GM18498 (cell line): ENCODE results near the gene CFAP20DC.
A peak's percentile ranks its signal among the peaks of the same experiment; 100 is the strongest.
"Not testable (repeated sequence)": the region's sequence is repeated elsewhere in the genome, so short reads cannot be mapped to it uniquely, and the experiment has no call there.

ENCODE experiments used
- ATAC-seq: cut with Tn5 transposase; IDR thresholded peaks from one replicate; pipeline ENCODE4 v1.9.1; 2021; ENCODE audit warnings: mild to moderate bottlenecking, moderate library complexity; ENCODE audit not compliant: unreplicated experiment

Gene CFAP20DC

DNA sequence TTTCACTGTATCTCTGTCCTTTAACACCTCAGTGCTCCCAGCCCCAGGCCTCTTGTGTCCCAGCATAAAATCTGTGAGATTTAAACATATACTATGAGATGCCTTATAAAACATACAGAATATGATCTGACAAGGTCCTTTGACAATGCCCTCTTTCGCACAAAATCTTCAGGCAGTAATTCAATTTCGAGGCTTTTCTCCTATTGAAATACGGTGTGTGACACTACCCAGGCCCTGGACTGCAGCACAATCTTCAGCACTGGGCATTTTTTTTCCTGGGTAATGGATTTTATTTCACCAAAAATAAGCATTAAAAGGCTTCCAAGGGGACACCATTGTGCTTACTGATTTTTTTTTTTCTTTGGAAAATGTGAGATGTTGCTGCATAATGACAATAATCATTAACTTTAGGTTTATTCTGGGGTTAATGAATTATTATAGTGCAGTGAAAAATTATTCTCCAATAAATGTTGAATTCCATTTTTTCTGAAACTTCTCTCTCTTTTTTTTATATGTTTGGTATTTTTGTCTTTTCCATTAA lies 342.4 kb downstream of the CFAP20DC start:
- no peak for ATAC-seq

- no peak for ATAC-seq
Measured at GRCh38 chr3:58706395-58707167, 343.2 kb downstream of the CFAP20DC start.

GRCh38 chr3:58704745-58705144 lies 345.1 kb downstream of the CFAP20DC start:
- no peak for ATAC-seq

GRCh38 chr3:58704304-58704703 lies 345.5 kb downstream of the CFAP20DC start:
- ATAC-seq, result not testable (repeated sequence)

DNA sequence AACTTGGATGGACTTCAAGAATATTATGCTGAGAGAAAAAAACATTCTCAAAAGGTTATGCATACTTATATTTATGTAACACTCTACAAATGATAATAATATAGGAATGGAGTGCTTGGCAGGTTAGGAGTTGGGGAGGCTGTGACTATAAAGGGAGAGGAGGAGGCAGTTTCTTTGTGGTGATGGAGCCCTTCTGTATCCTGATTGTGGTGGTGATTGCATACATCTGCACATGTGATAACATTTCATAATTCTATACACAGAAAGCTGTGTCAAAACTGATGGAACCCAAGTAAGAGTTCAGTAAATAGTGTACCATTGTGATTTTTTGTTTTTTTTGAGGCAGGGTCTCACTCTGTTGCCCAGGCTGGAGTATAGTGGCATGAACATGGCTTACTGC lies 351.6 kb downstream of the CFAP20DC start:
- ATAC-seq, result no peak

DNA sequence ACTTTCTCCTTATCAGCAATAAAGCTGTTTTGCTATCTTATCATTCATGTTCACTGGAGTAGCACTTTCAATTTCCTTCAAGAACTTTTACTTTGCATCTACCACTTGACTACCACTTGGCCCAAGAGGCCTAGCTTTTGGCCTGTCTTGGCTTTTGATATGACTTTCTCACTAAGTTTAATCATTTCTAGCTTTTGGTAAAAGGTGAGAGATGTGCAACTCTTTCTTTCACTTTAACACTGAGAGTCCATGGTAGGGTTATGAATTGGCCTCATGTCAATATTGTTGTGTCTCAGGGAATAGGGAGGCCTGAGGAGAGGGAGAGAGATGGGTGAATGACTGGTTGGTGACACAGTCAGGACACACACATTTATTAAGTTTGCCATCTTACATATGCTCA lies 352.3 kb downstream of the CFAP20DC start:
- peak; percentile 57 for ATAC-seq

DNA sequence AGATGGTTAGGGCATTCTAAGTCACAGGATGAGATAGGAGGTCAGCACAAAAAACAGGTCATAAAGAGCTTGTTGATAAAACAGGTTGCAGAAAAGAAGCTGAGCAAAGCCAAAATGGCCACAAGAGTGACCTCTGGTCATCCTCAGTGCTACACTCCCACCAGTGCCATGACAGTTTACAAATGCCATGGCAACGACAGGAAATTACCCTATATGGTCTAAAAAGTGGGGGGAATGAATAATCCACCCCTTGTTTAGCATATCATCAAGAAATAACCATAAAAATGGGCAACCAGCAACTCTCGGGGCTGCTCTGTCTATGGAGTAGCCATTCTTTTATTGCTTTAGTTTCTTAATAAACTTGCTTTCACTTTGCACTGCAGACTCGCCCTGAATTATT lies 353.0 kb downstream of the CFAP20DC start:
- not testable (repeated sequence) for ATAC-seq

DNA sequence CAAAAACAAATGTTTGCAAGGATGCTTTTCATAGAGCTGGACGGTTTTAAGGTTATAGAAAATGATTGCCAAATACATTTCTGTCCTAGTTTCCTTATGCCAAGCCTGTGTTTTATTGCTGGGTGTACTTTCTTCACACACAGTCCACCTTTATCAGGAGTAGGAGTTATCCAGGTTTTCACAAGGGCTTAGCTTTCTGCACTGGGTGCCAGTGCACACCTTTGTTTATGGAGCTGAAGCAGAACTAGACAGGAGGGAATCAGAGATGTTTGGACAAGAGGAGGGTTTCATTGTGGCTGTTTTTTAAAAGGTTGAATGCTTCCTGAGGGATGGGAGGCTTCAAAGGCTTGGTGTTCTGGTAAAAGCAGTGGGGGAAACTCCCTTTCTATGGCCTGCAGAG lies 353.7 kb downstream of the CFAP20DC start:
- no peak for ATAC-seq

GRCh38 chr3:58695284-58695683 lies 354.5 kb downstream of the CFAP20DC start:
- ATAC-seq, result not testable (repeated sequence)

DNA sequence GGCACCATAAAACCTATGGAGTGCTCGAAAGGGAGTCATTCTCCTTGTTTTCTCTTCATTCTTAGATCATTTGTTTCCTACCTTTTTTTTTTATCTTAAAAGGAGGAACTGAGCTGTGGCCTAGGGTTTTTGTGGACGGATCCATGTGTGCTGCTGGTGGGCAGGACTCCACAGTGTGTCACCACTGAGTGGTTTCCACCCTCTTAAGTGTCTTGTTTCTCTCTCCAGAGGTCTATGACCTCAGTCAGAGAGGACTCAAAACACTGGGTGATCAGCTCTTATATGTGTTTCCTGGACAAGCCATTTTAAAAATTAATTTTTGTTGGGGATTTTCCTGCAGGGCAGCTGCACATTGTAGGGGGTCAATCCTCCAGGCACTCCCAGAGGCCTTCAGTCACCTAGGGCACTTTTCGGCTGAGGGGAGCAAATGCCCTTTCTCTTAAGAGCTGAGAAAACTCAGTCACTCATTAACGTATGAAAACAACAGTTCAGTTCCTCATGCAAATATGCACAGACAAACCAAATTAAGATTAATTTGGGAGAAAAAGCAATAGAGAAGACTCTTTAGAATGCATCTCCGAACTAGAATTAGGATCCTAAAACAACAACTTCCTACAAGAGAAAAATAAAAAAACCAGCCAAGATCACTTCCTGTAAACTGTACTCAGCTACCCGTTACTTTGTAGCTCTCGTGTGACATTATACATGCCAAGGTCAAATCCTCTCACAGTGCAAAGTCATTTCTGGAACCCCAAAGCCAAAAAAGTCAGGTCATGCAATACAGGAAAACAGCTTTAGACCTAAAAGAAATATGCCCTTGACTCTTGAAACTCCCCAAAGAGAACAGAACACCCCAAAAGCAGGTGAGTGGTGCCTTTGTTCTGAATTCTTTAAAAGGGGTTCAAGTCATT lies 355.6 kb downstream of the CFAP20DC start:
- ATAC-seq, result peak; percentile 61

- ATAC-seq, result no peak
Measured at GRCh38 chr3:58692484-58692883, 357.3 kb downstream of the CFAP20DC start.
